Measurements from ENCODE around the gene SPAG5.

Gene SPAG5

DNA sequence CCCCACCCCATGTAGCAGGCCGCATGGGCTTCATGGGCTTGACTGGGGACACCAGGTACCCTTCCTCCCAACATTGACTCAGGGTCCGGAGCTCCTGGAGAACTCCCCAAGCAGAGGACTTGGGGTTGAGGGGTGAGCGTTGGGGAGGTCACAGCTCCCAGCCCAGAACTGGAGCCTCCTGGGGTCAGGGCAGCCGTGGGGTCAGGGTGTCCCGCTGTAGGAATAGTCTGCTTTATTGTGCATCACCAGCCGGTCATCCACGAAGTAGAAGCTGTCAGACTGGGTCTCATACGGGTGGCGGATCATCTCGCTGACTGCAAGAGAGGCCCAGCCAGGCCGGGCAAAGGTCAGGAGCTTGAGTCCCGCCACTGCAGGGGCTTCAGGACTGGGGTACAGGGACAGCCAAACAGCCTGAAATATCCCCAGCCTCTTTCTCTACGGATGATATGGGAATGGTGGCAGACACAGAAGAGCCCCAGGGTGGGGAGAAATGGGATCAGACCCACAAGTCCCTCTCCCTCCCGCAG is 51.7 kb downstream of the SPAG5 start:
- no peak for DNase-seq (ENCODE audit: low read depth)

DNA sequence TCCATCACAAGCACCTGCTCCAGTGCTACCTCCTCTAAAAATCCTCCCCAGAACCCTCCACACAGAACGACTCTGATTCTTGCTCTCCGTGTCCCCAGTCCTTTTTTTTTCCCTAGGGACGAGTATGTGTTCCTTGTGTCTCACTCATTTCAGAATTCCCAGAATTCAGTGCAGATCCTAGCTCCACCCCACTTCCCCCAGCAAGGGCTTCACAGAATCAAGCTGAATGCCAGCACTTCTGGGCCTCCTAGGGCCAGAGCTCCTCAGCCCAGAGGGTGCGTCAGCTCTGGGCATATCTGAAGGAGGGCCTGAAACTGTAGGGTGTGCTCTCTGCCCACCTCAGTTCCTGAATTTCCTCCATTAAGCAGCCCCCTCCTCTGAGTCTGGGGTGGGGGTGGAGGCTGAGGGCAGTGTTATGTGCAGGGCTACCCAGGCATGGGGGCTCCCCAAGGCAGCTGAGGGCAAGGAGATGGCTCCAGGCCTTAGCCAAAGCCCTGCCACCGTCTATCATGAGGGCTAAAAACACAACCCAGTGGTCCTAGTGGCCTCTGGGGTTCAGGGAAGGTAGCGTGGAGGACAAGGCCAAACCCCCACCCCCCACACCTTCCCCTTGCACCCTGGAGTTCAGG is 52.9 kb downstream of the SPAG5 start:
- no peak for DNase-seq (ENCODE audit: low read depth)

DNA sequence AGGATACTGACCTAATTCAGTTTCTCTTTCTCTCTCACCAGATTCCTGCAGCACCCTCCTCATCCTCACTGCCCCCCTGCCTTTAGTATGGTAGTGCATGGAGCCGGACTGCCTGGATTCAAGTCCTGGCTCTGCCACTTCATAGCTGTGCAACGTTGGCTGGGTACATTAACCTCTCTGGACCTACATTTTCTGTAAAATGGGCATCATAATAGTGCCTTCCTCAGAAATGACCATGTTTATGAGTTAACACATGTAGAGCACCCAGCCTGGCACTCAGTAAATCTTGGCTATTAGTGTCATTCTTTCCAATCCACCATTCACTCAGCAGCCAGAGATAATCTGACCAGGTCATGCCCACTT is 53.7 kb downstream of the SPAG5 start:
- no peak for DNase-seq (ENCODE audit: low read depth)

GRCh38 chr17:28544402-28545140 is 54.3 kb downstream of the SPAG5 start:
- no peak for DNase-seq (ENCODE audit: low read depth)

- DNase-seq (ENCODE audit: low read depth): no peak
Observed at GRCh38 chr17:28541439-28541838, 57.4 kb downstream of the SPAG5 start.

- no peak for DNase-seq (ENCODE audit: low read depth)
Observed at GRCh38 chr17:28540231-28540630, 58.6 kb downstream of the SPAG5 start.

GRCh38 chr17:28538296-28538895 is 60.4 kb downstream of the SPAG5 start:
- no peak for DNase-seq (ENCODE audit: low read depth)

DNA sequence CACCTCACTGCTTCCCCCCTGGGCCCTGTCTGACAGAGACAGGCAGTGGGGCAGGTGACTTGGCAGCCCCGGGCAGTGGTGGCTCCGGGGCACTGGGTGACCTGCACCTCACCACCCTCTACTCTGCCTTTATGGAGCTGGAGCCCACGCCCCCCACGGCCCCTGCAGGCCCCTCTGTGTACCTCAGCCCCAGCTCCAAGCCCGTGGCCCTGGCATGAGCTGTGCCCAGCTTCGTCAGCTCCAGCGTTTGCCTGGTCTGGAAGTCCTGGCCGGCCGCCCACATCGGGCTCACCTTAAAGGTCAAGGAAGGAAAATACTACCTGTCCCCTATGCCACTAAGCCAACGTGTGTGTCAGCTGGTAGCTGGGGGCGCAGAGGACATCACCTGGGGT is 61.6 kb downstream of the SPAG5 start:
- no peak for DNase-seq (ENCODE audit: low read depth)

DNA sequence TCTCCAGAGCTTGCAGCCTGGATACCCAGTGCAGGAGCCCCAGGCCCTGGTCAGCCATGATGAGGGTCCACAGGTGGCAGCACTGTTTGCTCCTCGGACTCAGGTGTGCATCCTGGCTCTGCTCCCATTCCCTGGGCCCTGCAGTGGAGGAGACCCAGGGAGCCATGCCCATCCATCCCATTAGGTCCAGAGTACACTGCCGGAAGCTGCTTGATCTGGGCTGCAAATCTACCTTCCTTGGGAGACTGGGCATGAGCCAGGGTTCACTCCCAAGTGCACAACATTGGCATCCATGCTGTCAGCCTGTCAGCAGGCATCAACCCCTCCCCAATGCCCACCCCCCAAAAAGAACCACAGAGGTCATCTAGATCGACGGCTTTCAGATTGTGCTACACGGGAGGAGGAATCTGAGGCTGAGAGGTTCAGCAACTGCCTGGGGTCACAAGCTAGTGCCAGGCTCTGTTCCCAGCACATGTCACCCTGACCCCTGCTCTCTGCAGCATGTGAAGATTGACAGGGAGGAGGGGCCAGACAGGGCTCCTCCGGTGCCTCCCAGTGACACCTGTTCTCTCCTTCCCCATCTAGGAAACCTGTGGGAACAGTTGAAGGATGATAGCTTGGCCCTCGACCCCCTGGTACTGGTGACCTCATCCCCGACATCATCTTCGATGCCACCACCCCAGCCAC is 62.1 kb downstream of the SPAG5 start:
- DNase-seq (ENCODE audit: low read depth): no peak

DNA sequence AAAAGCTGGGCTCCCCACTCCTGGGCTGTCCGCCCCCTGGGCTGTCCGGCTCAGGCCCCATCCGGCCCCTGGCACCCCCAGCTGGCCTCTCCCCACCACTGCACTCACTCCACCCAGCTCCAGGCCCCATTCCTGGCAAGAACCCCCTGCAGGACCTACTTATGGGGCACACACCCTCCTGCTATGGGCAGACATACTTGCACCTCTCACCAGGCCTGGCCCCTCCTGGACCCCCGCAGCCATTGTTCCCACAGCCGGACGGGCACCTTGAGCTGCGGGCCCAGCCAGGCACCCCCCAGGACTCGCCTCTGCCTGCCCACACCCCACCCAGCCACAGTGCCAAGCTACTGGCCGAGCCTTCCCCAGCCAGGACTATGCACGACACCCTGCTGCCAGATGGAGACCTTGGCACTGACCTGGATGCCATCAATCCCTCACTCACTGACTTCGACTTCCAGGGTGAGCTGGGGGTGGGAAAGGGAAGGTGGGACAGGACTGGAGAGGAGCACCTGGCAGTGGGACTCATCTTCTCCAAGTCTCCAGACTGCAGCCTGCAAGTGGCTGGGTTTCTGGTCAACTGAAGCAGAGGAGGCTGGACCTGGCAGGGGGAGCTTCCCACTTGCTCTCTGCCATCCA is 64.0 kb downstream of the SPAG5 start:
- DNase-seq (ENCODE audit: low read depth): no peak

- no peak for DNase-seq (ENCODE audit: low read depth)
Observed at GRCh38 chr17:28533091-28533807, 65.6 kb downstream of the SPAG5 start.

DNA sequence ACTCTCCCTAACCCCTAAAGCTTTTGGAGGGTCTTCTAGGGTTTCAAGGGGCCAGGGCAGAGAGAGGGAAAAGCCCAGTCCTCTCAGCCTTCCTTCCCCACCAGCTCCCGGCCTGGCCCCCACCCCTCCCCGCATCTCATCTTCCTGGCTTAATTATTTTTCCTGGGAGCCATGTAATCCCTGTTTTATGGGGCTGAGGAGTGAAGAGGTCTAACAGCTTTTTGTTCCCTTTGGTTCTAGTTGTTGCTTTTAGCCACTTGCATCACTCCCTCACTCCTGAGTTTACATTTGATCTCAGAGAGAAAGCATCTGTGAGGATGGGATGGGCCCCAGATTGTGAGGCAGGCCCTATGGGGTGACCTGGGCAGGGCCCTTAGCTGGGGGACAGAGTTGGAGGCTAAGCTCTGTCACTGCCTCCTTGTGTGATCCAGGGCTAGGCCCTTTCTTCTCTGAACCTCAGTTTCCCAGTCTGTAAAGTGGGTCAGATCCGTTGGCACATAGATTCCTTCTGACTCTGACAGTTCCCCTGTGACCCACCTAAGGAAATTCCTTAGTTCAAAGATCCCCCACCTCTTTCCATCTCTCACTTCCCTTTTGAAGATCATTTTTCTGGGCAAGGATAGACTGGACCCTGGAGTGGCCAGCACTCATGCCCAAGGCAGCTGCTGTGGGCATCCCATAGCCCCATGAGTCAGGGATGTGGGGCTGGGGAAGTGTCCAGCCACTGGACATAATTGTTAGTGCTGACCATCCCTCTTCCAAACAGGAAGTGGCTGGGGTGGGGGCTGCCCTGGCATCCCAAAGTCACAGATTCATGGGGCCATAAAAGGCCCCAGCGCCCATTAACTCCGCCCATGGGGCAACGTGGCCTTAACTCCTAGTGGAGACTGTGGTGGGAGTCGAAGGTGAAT is 66.5 kb downstream of the SPAG5 start:
- no peak for DNase-seq (ENCODE audit: low read depth)

GRCh38 chr17:28530926-28531325 is 67.9 kb downstream of the SPAG5 start:
- DNase-seq (ENCODE audit: low read depth): no peak

GRCh38 chr17:28530250-28530649 is 68.6 kb downstream of the SPAG5 start:
- DNase-seq (ENCODE audit: low read depth): no peak

DNA sequence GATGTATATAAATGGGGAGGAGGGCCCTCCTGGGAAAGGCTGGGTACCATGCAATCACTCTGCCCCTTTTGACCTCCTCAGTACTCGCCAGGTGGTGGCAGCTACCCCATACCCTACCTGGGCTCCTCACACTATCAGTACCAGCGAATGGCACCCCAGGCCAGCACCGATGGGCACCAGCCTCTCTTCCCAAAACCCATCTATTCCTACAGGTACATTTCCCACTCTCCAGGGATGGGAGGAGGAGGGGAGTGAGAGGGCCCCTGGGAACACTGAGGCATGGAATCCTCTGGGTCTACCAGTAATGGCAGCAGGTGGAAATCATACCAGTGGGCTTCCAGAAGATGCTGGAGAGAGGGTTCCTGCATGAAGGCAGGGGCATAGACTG is 69.8 kb downstream of the SPAG5 start:
- DNase-seq (ENCODE audit: low read depth): no peak

DNA sequence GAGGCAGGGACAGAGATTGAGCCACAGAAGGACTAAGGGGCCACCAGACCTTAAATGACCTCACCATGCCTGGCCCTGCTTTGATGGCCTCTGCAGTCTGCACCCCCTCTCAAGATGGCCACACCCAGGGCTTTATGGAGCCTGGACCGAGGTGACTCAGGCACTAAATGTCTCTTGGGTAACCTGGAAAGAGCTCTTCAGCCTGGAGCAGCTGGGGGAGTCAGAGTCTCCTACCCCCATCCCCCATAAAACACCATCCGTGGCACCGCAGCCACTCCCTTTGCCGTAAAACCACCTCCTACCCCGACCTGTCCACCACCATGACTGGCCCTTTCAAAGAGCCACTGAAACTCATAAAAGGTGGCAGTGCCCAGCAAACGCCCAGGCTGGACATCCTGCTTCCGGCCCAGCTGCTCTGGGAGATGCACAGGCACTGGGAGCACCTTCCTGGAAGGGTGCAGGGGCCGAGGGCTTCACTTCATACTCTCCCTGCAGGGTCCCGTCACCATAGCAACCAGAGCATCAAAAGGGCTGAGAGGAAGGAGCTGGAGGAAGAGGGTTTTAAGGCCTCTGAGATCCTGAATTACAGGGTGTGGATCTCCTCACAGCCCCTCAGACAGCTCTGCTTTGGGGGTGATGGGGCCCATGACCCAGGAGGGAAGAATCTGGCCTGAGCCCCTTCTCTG is 70.4 kb downstream of the SPAG5 start:
- DNase-seq (ENCODE audit: low read depth): no peak

GRCh38 chr17:28527859-28528258 is 71.0 kb downstream of the SPAG5 start:
- no peak for DNase-seq (ENCODE audit: low read depth)
